GM12891 (cell line): ENCODE results near the gene DENND1A.

ENCODE experiments used
- PAX5 ChIP-seq: IDR thresholded peaks from 2 replicates; pipeline ENCODE4 v1.6.1; 2011; ENCODE audit warnings: low read length, moderate library complexity, mild to moderate bottlenecking; ENCODE audit not compliant: insufficient read depth, severe bottlenecking
- POLR2A ChIP-seq: IDR thresholded peaks from 2 replicates; pipeline ENCODE4 v1.6.1; 2011; ENCODE audit warnings: low read depth, low read length, control low read depth
- POLR2AphosphoS5 ChIP-seq: IDR thresholded peaks from 2 replicates; pipeline ENCODE4 v1.6.1; 2011; ENCODE audit warnings: low read depth, low read length, control low read depth
- SPI1 ChIP-seq: IDR thresholded peaks from 2 replicates; pipeline ENCODE4 v1.6.1; 2011; ENCODE audit warnings: low read depth, low read length, control low read depth
- TAF1 ChIP-seq: IDR thresholded peaks from 2 replicates; pipeline ENCODE4 v1.6.1; 2011; ENCODE audit warnings: low read depth, low read length, control low read depth

DNA sequence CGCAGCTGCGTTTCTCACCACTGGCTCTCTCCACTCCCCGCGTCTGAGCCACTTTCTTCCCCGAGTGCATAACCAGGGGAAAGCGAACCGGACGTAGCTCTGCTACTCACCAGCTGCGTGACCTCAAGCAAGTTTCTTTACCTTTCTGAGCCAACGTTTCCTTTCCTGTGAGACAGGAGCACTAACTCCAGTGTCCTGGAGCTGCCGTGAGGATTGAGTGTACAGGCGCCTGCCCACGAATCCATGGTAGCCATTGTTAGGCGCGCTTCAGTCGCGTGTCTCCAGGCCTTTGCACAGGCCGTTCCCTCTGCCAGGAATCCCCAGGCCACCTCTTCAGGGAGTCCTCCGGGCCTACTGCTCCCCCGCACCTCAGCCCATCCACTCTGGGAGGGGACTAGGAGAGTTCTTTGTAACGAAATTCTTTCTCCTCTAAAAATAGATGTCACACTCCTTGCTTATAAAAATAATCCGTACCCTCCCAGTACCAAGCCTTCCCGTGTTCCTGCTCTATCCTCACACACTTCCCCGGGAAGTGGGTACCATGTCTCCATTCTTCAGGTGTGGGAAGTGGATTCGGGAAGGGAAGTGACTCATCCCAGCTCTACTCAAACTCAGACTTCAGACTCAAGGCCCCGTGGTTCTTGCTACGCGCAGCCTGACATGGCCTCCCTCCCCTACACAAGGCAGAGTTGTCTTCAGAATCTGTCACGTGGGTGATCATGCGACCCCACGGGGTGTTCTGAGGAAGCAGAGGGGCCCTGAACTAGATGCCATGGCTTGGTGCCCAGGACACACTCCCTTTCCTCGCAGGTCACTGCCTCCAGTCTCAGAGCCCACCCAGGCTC, 590.0 kb downstream of the DENND1A start:
- TF ChIP-seq POLR2AphosphoS5 = peak; percentile 74
- peak; percentile 17 for TF ChIP-seq POLR2A
- peak; percentile 14; the same call in 1 of the 2 replicates for TF ChIP-seq TAF1
- no peak for TF ChIP-seq PAX5
- peak; percentile 54; the same call in 1 of the 2 replicates for TF ChIP-seq SPI1
